GM13977 (cell line): ENCODE results near the gene HAGH.

Experiments
- DNase-seq: peaks from one replicate; pipeline ENCODE4 v3.0.0; 2012; ENCODE audit warnings: low spot score
- in situ Hi-C: fragments of 300-500 bp; cut with MboI; formaldehyde crosslinking; loops from one replicate; pipeline ENCODE4 v1.12.0; 2022; ENCODE audit warnings: low sequenced_read_pairs, low pct_unique_long_range_greater_than_20kb, mixed read lengths, inconsistent platforms; ENCODE audit not compliant: unreplicated experiment
- TF ChIP-seq, protein P1 (sequence below): IDR thresholded peaks from 2 replicates; pipeline ENCODE4 v1.5.1; 2012; ENCODE audit warnings: mild to moderate bottlenecking, control low read depth; ENCODE audit not compliant: insufficient read depth; ENCODE audit errors: extremely low read depth, missing control alignments

The HAGH gene

GRCh38 chr16:1787322-1788094, 39.1 kb downstream of the HAGH start:
- TF ChIP-seq, protein P1, sequence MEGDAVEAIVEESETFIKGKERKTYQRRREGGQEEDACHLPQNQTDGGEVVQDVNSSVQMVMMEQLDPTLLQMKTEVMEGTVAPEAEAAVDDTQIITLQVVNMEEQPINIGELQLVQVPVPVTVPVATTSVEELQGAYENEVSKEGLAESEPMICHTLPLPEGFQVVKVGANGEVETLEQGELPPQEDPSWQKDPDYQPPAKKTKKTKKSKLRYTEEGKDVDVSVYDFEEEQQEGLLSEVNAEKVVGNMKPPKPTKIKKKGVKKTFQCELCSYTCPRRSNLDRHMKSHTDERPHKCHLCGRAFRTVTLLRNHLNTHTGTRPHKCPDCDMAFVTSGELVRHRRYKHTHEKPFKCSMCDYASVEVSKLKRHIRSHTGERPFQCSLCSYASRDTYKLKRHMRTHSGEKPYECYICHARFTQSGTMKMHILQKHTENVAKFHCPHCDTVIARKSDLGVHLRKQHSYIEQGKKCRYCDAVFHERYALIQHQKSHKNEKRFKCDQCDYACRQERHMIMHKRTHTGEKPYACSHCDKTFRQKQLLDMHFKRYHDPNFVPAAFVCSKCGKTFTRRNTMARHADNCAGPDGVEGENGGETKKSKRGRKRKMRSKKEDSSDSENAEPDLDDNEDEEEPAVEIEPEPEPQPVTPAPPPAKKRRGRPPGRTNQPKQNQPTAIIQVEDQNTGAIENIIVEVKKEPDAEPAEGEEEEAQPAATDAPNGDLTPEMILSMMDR, result no peak
- in situ Hi-C loops, result no loop called here
- no peak for DNase-seq

DNA sequence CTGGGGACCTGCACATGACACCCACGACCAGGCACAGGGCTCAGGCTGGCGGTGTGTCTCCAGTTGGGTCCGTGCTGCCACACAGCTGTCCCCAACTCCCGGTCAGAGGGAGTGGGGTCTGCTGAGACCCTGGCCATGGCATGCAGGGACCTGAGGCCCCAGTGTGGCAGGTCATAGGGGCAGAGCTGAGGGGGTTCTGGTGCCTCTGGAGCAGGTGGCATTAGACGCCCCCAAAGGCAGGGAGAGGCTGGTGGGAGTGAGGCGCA, 39.6 kb downstream of the HAGH start:
- TF ChIP-seq, protein P1, result no peak
- DNase-seq, result no peak
- in situ Hi-C loops, result no loop called here

DNA sequence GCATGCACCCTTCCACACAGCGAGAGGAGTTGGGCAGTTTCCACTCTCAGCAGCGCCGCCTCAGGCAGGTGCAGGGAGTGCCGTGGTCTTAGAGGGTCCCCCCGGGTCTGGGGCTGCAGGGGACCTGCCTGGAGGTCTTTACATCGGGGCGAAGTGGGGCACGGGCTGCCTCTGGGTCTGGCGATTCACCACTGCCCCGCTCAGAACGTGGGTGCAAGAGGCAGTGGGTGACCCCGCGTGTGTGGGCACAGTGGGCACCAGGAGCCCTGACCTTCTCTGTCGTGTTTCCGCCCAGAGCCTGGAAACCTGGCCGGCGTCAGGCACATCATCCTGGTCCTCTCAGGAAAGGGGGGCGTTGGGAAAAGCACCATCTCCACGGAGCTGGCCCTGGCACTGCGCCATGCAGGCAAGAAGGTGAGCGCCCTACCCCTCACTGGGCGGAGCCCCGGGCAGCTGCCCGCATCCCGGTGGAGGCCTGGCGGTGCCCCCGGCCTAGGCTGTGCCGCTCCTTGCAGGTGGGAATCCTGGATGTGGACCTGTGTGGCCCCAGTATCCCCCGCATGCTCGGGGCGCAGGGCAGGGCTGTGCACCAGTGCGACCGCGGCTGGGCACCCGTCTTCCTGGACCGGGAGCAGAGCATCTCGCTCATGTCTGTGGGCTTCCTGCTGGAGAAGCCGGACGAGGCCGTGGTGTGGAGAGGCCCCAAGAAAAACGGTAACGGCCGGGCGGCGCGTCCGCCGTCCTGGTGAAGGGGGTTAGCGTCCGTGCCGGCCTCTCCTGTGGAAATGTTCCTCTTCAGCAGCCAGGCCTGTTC, 40.2 kb downstream of the HAGH start:
- DNase-seq, result no peak
- TF ChIP-seq, protein P1, result peak; percentile 19
- in situ Hi-C loops, result no loop called here

GRCh38 chr16:1785846-1786170, 40.8 kb downstream of the HAGH start:
- in situ Hi-C loops, result no loop called here
- no peak for DNase-seq
- TF ChIP-seq, protein P1, result no peak

DNA sequence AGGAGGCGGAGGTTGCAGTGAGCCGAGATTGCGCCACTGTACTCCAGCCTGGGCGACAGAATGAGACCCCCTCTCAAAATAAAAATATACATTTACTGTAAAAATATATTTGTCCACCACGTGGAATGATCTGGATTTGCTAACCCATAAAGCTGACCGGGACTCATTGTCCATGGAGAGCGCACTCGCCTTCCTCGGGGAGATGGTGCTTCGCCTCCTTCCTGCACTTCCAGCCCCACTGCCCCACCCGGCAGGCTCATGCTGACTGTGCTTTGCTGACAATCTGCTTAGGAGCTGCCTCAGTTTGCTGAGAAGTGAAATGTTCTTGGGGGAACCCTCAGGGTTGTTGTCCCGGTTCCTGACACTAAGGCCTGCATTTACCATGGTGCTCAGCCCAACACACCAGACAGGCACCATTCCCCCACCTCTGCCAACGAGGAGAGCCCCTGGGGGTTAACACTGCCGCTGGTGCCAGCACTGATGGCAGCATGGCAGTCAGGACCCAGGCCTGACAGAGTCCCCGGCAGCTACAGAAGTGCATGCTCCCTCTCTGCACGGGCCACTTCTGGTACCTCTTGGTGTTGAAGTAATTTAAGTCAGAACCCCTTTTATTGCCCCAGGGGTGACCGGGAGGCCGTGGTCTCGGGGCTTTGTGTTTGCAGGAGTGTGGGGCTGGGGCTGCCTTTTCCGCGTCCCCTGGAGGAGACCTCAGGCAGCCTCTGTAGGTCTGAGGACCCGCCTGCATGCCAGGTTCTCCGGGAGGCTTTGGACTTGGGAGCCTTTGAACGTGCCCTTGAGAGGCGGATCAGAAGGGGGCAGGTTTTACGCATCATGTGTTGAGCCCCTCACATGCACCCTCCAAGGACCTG, 41.4 kb downstream of the HAGH start:
- in situ Hi-C loops, result no loop called here
- TF ChIP-seq, protein P1, result no peak
- no peak for DNase-seq

GRCh38 chr16:1782408-1783264, 44.0 kb downstream of the HAGH start, which contains the start of the genes NUBP2 and SPSB3:
NUBP2 (plus strand) TSS chr16:1782960; CDS start chr16:1783021, 61 bp downstream.
SPSB3 (minus strand) TSS chr16:1782571; CDS start chr16:1781483, 1,088 bp downstream.
- in situ Hi-C loops, result no loop called here
- peak; percentile 99 for DNase-seq
- TF ChIP-seq, protein P1, result no peak
